ENCODE results near the gene GMCL2. TPM values are rescaled to one million over a fixed set of nuclear protein-coding genes. Genes with fewer than 3 reads are reported as not detected.

Gene GMCL2
- polyA plus RNA-seq, 1 donor from 2014 or later: not detected

DNA sequence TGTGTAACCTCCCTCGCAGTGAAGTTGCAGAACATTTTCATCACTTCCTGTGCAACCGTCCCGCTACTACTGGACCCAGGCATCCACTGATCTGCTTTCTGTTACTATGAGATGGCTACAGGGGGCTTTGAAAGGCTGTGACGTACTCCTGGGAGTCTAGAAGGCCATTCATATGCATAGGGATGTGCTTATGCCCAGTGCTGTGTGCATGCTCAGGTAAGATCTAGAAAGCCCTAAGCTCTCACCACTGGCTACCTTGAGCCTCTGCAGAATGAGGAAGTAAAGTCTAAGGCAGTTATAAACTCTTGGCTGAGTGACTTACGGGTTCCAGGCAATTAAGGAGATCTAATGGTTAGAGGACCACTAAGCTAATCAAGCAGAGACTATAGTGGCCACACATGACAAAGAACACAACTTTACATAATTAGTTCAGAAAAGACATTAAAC lies 28.9 kb upstream of the GMCL2 start:
- Histone ChIP-seq H3K27me3 (ENCODE audit: insufficient read depth, low read depth, low read length) (no peaks in the 10 kb centered on the region), H3K36me3 (ENCODE audit: insufficient read depth, low read length) (peaks cover 10% of the 10 kb centered on the region), H3K4me3 (ENCODE audit: low read length) (no peak overlapping the region), H3K9me2 (ENCODE audit: insufficient read depth, low read length) (no peaks in the 10 kb centered on the region), H2AFZ (ENCODE audit: low read depth, low read length) (no peak overlapping the region), H3K9ac (ENCODE audit: low read length) (no peak overlapping the region), H3K9me3 (ENCODE audit: low read length) (no peaks in the 10 kb centered on the region), H3F3A (ENCODE audit: insufficient read depth, low read length, poor library complexity, severe bottlenecking) (no peaks in the 10 kb centered on the region), H3K79me2 (replicated peaks; ENCODE audit: insufficient read depth, low read length) (no peaks in the 10 kb centered on the region), H3K4me2 (ENCODE audit: low read length) (no peak overlapping the region), H3K27ac (ENCODE audit: low read length) (no peak overlapping the region), H4K20me1 (ENCODE audit: insufficient read depth) (no peaks in the 10 kb centered on the region)
- TF ChIP-seq RAD21 (conservative IDR thresholded peaks at IDR 0.05): no peak
- no peak for TF ChIP-seq EP300 (conservative IDR thresholded peaks at IDR 0.05; ENCODE audit: poor library complexity, severe bottlenecking)
- no peak for TF ChIP-seq SMC3 (conservative IDR thresholded peaks at IDR 0.05; ENCODE audit: poor library complexity)
- TF ChIP-seq MXI1 (conservative IDR thresholded peaks at IDR 0.05; ENCODE audit: poor library complexity, severe bottlenecking): no peak

DNA sequence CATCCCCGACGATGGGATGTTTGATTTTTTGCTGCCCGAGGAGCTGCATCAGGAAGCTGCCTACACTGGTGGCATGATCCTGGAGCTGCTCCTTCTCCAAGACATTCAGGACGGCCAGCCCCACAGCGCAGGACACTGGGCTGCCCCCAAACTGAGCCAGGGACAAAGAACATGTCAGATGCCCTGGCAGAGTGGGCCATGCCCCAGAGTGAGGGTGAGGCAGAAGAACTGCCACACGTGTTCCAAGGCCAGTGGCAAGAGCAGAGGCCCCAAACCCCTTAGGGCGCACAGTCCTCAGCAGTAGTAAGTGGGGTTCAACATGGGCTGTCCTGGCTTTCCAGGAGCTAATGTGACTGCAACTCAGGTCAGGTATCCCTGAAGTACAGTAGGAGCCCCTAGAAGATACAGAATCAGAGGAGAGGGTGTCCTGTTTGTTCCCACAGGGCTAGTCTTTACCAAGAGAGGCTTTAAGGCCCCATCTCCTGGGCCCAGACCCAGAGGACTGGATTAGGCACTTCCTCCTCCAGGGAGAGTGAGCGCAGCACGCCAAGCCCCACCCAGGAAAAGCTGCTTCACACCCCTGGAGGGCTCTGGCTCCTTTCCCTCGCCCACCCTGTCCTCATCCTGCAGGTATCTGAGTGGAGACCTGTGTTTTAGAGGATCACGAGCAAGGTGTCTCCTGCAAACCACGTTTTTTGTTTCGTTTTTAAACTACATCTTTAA lies 28.3 kb upstream of the GMCL2 start:
- Histone ChIP-seq H3K27ac (ENCODE audit: low read length) (no peak overlapping the region), H4K20me1 (ENCODE audit: insufficient read depth) (no peaks in the 10 kb centered on the region), H3K27me3 (ENCODE audit: insufficient read depth, low read depth, low read length) (no peaks in the 10 kb centered on the region), H3K36me3 (ENCODE audit: insufficient read depth, low read length) (peaks cover 10% of the 10 kb centered on the region), H3K4me2 (ENCODE audit: low read length) (no peak overlapping the region), H3K79me2 (replicated peaks; ENCODE audit: insufficient read depth, low read length) (no peaks in the 10 kb centered on the region), H3F3A (ENCODE audit: insufficient read depth, low read length, poor library complexity, severe bottlenecking) (no peaks in the 10 kb centered on the region), H3K9me3 (ENCODE audit: low read length) (no peaks in the 10 kb centered on the region), H3K9ac (ENCODE audit: low read length) (no peak overlapping the region), H3K9me2 (ENCODE audit: insufficient read depth, low read length) (no peaks in the 10 kb centered on the region), H2AFZ (ENCODE audit: low read depth, low read length) (no peak overlapping the region), H3K4me3 (ENCODE audit: low read length) (no peak overlapping the region)
- no peak for TF ChIP-seq TAF1 (IDR thresholded peaks at IDR 0.05; ENCODE audit: low read depth)
- TF ChIP-seq EP300 (conservative IDR thresholded peaks at IDR 0.05; ENCODE audit: poor library complexity, severe bottlenecking): no peak
- TF ChIP-seq, protein P1, sequence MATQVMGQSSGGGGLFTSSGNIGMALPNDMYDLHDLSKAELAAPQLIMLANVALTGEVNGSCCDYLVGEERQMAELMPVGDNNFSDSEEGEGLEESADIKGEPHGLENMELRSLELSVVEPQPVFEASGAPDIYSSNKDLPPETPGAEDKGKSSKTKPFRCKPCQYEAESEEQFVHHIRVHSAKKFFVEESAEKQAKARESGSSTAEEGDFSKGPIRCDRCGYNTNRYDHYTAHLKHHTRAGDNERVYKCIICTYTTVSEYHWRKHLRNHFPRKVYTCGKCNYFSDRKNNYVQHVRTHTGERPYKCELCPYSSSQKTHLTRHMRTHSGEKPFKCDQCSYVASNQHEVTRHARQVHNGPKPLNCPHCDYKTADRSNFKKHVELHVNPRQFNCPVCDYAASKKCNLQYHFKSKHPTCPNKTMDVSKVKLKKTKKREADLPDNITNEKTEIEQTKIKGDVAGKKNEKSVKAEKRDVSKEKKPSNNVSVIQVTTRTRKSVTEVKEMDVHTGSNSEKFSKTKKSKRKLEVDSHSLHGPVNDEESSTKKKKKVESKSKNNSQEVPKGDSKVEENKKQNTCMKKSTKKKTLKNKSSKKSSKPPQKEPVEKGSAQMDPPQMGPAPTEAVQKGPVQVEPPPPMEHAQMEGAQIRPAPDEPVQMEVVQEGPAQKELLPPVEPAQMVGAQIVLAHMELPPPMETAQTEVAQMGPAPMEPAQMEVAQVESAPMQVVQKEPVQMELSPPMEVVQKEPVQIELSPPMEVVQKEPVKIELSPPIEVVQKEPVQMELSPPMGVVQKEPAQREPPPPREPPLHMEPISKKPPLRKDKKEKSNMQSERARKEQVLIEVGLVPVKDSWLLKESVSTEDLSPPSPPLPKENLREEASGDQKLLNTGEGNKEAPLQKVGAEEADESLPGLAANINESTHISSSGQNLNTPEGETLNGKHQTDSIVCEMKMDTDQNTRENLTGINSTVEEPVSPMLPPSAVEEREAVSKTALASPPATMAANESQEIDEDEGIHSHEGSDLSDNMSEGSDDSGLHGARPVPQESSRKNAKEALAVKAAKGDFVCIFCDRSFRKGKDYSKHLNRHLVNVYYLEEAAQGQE (IDR thresholded peaks at IDR 0.05; ENCODE audit: borderline replicate concordance): no peak
- TF ChIP-seq POLR2AphosphoS5 (IDR thresholded peaks at IDR 0.05): no peak
- no peak for TF ChIP-seq CTCF (IDR thresholded peaks at IDR 0.05; ENCODE audit: poor library complexity, severe bottlenecking)
